ENCODE data around the gene ATP13A2.
A peak's percentile ranks its signal among the peaks of the same experiment; 100 is the strongest.

Gene ATP13A2

GRCh38 chr1:17011439-17012307, at the start of gene ATP13A2:
ATP13A2 (minus strand) TSS chr1:17011928; CDS start chr1:17011738, 190 bp downstream.
- DNase-seq (ENCODE audit: low spot score) = peak; percentile 76

GRCh38 chr1:17061486-17061885, 49.8 kb upstream of the ATP13A2 start:
- no peak for DNase-seq (ENCODE audit: low spot score)

GRCh38 chr1:17060306-17060749, 48.6 kb upstream of the ATP13A2 start:
- DNase-seq (ENCODE audit: low spot score) = no peak

GRCh38 chr1:17059391-17060305, 47.9 kb upstream of the ATP13A2 start:
- peak; percentile 18 for DNase-seq (ENCODE audit: low spot score)

GRCh38 chr1:17056551-17056950, 44.8 kb upstream of the ATP13A2 start:
- DNase-seq (ENCODE audit: low spot score) = no peak

DNA sequence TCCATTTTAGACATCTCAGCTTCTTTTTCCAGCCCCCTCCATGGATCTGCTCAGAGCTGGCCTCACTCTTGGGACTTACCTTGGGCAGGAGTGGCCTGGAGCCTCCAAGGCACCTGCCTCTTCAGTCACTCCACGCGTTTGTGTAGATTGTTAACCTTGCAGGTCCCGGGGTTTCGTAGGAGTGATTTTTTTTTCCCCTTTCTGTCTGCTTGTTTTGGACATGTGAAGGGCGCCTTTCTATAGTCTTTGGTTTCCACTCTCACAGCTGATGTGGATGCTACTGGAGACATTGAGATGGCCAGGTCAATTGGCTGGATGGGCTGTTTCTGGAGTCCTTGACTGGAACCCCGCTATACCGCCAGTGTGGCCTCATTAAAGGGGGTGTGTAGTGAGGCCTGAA, 44.1 kb upstream of the ATP13A2 start:
- no peak for DNase-seq (ENCODE audit: low spot score)

GRCh38 chr1:17053685-17054410, 42.1 kb upstream of the ATP13A2 start, which contains the start of gene SDHB:
SDHB (minus strand) TSS chr1:17054032; CDS start chr1:17054019, 13 bp downstream.
- peak; percentile 99 for DNase-seq (ENCODE audit: low spot score)

DNA sequence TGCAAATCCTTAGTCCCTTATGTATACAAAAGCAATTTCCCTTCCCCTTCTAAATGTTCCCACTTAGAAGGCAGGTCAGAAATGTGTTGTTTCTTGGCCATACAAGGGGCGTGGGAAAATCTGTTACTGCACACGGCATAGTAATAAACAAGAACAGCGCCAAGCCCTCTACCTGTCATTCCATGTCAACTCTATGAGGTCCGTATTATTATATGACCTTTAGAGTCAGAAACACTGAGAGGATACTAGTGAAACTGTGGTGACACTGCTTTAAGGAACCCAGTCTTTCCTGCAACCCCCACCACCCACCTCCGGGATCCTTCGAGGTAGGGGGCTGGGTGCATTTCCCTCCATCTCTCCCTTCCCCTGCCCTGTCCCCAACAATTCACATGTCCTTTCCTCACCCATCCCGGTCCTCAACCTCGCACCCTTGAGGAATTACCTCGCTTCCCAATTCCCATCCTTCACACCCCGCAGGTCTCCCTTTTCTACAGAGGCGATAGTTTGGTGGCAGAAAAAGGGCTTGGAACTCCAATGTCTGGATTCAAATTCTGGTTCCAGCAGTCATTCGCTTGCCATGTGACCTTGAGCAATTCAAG, 41.5 kb upstream of the ATP13A2 start:
- DNase-seq (ENCODE audit: low spot score) = no peak

DNA sequence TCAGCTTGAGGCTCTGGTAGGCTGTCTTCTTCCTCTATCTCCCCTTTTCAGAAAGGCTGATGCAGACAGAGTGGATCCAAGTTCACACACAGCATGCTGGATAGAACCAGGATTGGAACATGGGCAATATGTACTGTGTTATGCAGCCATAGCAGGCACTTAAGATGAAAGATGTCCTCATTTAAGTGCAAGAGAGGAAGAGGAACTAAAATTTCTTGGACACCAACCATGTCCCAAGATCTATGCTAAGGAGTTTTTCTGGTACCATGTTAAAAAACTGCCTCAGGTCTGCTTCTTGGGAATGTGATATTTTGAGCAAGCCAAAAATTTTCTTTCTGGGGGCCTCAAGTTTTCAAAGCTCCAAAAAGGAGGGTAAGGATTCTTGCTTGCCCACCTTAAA, 40.9 kb upstream of the ATP13A2 start:
- DNase-seq (ENCODE audit: low spot score) = no peak

DNA sequence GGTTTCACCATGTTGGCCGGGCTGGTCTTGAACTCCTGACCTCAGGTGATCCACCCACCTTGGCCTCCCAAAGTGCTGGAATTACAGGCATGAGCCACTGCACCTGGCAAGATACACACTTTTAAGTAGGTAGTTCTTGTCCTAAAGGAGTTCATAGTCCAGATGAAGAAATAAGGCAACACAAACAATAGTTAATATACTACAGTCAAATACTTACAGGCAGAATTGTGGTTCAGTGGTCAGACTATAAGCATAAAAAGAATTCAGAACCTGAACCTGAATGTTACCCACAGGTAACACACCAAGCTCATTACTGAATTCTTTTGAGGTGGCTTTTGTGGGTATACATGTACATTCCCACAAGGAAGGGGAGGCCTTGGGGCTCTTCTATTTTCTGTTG, 40.3 kb upstream of the ATP13A2 start:
- no peak for DNase-seq (ENCODE audit: low spot score)

DNA sequence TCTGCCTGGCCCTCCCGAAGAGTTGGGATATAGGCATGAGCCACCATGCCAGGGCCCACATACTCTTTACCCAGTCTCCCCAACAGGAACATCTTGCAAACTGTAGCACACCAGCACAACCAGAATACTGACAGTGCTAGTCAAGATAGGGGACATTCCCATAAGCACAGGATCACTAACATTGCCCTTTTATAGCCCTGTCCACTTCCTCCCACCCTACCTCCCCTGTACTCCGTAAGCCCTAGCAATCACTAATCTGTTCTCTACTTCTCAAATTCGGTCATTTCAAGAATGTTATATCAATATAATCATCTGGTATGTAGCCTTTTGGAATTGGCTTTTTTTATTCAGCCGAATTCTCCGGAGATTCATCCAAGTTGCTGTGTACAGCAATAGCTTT, 36.2 kb upstream of the ATP13A2 start:
- no peak for DNase-seq (ENCODE audit: low spot score)

DNA sequence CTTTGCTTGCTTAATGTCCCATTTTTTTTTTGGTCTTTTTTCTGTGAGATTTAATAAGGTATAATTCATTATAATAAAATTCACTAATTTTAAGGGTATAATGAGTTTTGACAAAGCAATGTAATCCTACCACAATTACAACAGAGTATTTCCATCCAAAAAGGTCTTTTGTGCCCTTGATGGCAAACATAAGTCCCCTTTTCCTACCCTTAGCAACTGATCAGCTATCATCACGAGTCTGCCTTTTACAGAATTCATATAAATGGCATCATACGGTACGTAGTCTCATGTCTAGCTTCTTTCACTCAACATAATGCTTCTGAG, 34.6 kb upstream of the ATP13A2 start:
- no peak for DNase-seq (ENCODE audit: low spot score)

DNA sequence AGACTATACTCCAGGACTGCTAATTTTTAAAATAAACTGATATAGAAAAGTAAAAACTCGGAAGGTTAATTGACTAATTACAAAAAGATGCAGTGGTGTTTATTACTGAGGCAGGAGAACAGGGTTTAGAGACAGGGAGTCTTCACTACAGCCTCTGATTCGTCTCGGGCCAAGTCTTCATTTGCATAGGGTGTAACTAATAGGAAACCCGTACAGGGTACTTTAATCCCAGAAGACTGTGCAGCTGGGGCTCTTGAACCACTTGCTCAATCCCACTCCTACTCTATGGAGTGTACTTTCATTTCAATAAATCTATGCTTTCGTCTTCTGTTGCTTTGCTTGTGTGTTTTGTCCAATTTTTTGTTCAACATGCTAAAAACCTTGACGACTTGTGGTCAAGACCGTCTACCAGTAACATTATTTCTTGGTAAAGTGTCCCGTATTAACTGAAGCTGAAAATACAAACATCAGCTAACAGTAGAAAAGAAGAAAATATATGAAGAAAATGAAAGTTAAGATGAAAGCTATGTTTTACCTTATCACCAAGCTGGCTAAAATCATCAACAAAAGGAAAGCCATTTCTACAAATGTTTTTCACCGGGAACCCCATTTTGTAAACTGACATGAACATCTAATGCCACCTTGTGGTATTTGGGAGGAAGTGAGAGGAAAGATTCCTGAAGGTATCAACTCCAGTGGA, 34.1 kb upstream of the ATP13A2 start:
- DNase-seq (ENCODE audit: low spot score) = peak; percentile 34

DNA sequence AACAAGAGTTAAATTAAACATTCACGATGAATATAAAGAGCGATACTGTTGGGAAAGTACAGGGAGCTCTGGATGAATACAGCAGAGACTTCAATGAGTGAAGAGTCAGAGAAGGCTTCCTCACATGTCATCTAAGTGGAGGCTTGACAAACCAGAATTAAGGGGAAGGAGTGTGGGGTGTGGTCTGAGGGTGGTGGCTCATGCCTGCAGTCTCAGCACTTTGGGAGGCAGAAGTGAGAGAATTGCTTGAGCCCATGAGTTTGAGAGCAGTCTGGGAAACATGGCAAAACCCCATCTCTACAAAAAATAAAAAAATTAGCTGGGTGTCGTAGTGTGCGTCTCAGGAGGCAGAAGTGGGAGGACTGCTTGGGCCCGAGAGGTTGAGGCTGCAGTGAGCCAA, 33.4 kb upstream of the ATP13A2 start:
- DNase-seq (ENCODE audit: low spot score) = no peak

DNA sequence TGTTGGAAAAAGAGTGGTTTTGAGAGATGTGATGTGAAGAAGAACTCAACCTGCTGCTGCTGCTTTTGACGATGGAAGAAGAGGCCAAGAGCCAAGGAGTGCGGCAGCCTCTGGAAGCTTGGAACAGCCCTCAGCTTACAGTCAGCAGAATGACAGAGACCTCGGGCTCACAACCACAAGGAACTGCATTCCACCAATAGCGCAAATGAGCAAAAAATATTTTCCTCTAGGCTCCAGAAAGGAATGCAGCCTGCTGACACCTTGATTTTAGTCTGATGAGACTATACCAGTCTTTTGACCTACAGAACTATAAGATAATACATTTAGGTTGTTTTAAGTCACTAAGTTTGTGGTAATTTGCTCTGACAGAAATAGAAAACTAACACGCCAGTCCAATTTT, 31.9 kb upstream of the ATP13A2 start:
- DNase-seq (ENCODE audit: low spot score) = no peak

- DNase-seq (ENCODE audit: low spot score) = no peak
Observed at GRCh38 chr1:17040135-17040534, 28.4 kb upstream of the ATP13A2 start.

- DNase-seq (ENCODE audit: low spot score) = no peak
Observed at GRCh38 chr1:17039522-17039921, 27.8 kb upstream of the ATP13A2 start.

DNA sequence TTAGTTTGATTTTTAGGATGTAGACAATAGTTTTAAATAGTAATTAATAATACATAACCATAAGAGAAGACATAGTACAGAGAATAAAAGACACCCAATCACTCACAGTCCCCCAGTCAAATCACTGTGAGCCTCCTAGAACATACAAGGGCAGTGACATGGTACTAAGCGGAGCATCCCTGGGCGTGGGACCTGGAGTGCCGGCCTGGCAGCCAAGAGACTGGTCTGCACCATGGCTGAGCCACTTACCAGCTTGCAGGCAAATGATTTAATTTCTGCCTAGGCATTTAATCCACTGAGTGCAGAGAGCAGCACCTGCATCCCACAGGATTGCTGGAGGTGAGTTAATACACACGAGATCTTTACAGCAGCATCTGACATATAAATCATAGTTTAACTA, 21.8 kb upstream of the ATP13A2 start:
- no peak for DNase-seq (ENCODE audit: low spot score)

GRCh38 chr1:17032741-17033140, 21.0 kb upstream of the ATP13A2 start:
- no peak for DNase-seq (ENCODE audit: low spot score)

DNA sequence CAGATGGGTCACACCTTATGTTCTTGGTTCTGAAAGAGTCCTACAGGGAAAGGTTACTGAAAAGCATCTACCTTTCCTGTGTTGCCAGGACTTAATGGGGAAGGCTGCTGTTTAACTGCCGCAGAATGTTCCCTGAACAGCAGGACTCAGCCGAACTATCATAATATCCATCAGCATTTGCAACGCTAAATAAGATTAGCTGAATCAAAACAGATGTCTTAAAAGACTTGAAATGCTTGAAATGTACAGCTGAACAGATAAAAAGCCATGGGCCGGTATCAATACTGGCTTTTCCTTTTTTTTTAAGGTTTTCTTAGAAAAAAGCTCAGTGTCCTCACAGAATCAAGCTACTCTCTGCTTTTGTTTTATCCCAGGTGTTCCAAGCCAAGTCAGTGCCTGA, 19.7 kb upstream of the ATP13A2 start:
- DNase-seq (ENCODE audit: low spot score) = no peak

DNA sequence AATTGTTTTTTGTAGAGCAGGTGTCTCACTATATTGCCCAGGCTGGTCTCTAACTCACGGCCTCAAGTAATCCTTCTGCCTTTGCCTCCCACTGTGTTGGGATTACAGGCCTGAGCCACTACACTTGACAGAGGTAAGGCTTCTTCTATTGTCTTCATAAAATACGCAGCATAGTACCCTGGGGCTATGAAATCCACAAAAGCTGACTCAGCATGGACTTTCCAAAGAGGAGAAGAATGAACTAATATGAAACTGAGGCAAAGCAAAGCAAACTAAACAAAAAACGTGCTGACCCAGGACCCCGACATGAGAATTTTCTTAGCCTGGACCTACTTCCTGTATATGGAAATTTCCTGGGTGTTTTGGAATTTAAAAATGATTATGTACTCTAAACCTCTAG, 18.5 kb upstream of the ATP13A2 start:
- no peak for DNase-seq (ENCODE audit: low spot score)

Measured in CD4-positive, alpha-beta T cell treated with Interleukin-15 for 4 hours (primary cell).